SH-SY5Y (cell line): ENCODE results near the gene ZBTB14.

Experiments used
- GATA2 ChIP-seq: IDR thresholded peaks from 2 replicates; pipeline ENCODE4 v1.6.1; 2011; ENCODE audit warnings: mild to moderate bottlenecking, low read depth, low read length
- GATA3 ChIP-seq: IDR thresholded peaks from 2 replicates; pipeline ENCODE4 v1.6.1; 2011; ENCODE audit warnings: low read depth, mild to moderate bottlenecking, low read length, moderate library complexity

GRCh38 chr18:5287854-5288253 lies 7.7 kb downstream of the ZBTB14 start:
- no peak for TF ChIP-seq GATA3
- no peak for TF ChIP-seq GATA2
